HG03025 (cell line): ENCODE data around the gene TAMALIN.

Experiments used
- ATAC-seq: cut with Tn5 transposase; IDR thresholded peaks from one replicate; pipeline ENCODE4 v1.9.1; 2021; ENCODE audit warnings: mild to moderate bottlenecking, moderate library complexity; ENCODE audit not compliant: unreplicated experiment, low FRiP score

Gene TAMALIN

GRCh38 chr12:52052468-52053186 is 45.9 kb downstream of the TAMALIN start:
- ATAC-seq: no peak

GRCh38 chr12:52053536-52054209 is 46.9 kb downstream of the TAMALIN start:
- ATAC-seq: no peak

- no peak for ATAC-seq
Measured at GRCh38 chr12:52054231-52054832, 47.6 kb downstream of the TAMALIN start.

- ATAC-seq: no peak
Measured at GRCh38 chr12:52054833-52055730, 48.3 kb downstream of the TAMALIN start.

- ATAC-seq: no peak
Measured at GRCh38 chr12:52055731-52056711, 49.3 kb downstream of the TAMALIN start.

- ATAC-seq: no peak
Measured at GRCh38 chr12:52056801-52057637, 50.3 kb downstream of the TAMALIN start.

GRCh38 chr12:52057638-52058576 is 51.2 kb downstream of the TAMALIN start:
- ATAC-seq: no peak

GRCh38 chr12:52058631-52059361 is 52.0 kb downstream of the TAMALIN start:
- ATAC-seq: no peak

GRCh38 chr12:52059582-52060497 is 53.1 kb downstream of the TAMALIN start:
- ATAC-seq: no peak

GRCh38 chr12:52060498-52061177 is 53.9 kb downstream of the TAMALIN start:
- ATAC-seq: no peak

GRCh38 chr12:52061470-52062166 is 54.9 kb downstream of the TAMALIN start:
- no peak for ATAC-seq

GRCh38 chr12:52062167-52063081 is 55.7 kb downstream of the TAMALIN start:
- no peak for ATAC-seq

GRCh38 chr12:52063082-52063924 is 56.6 kb downstream of the TAMALIN start:
- no peak for ATAC-seq
